ENCODE measurements around the gene UROS. TPM values are rescaled to one million over a fixed set of nuclear protein-coding genes. Genes with fewer than 3 reads are reported as not detected.

UROS gene
- total RNA-seq, 1 donor from 2014 or later: 67.2 TPM

GRCh38 chr10:125768219-125768855 lies 54.7 kb downstream of the UROS start:
- DNase-seq (ENCODE audit: low read depth, low spot score): no peak

- no peak for DNase-seq (ENCODE audit: low read depth, low spot score)
These were observed 56.5 kb downstream of the UROS start for GRCh38 chr10:125766511-125766910.

- no peak for DNase-seq (ENCODE audit: low read depth, low spot score)
These were observed 57.2 kb downstream of the UROS start for GRCh38 chr10:125765835-125766234.

- no peak for DNase-seq (ENCODE audit: low read depth, low spot score)
These were observed 60.1 kb downstream of the UROS start for GRCh38 chr10:125762692-125763648.

- no peak for DNase-seq (ENCODE audit: low read depth, low spot score)
These were observed 61.1 kb downstream of the UROS start for GRCh38 chr10:125761961-125762360.

GRCh38 chr10:125757742-125758141 lies 65.3 kb downstream of the UROS start:
- no peak for DNase-seq (ENCODE audit: low read depth, low spot score)

GRCh38 chr10:125756853-125757487 lies 66.1 kb downstream of the UROS start:
- no peak for DNase-seq (ENCODE audit: low read depth, low spot score)

GRCh38 chr10:125756196-125756595 lies 66.9 kb downstream of the UROS start:
- no peak for DNase-seq (ENCODE audit: low read depth, low spot score)

- no peak for DNase-seq (ENCODE audit: low read depth, low spot score)
These were observed 75.6 kb downstream of the UROS start for GRCh38 chr10:125747417-125747816.

- DNase-seq (ENCODE audit: low read depth, low spot score): no peak
These were observed 78.1 kb downstream of the UROS start for GRCh38 chr10:125744909-125745308.

- no peak for DNase-seq (ENCODE audit: low read depth, low spot score)
These were observed 80.6 kb downstream of the UROS start for GRCh38 chr10:125742465-125742864.

- DNase-seq (ENCODE audit: low read depth, low spot score): no peak
These were observed 82.9 kb downstream of the UROS start for GRCh38 chr10:125739994-125740679.

Other genes with a start within 250 kb of the UROS start
- gene TEX36, start 140.1 kb downstream of the UROS start, total RNA-seq: not detected in 2 replicates
- 17.2 and 22.4 TPM in 2 replicates for gene EDRF1, start 103.5 kb downstream of the UROS start, total RNA-seq
- gene MMP21, start 47.4 kb downstream of the UROS start, total RNA-seq: 0.07 TPM in 1 of 2 replicates, not detected in the other
- 49.2 and 74.0 TPM in 2 replicates for gene BCCIP, start 288 bp upstream of the UROS start, total RNA-seq
- gene DHX32, start 58.0 kb upstream of the UROS start, total RNA-seq: 33.5 and 37.4 TPM in 2 replicates
- 0.95 and 1.4 TPM in 2 replicates for gene FANK1, start 73.3 kb upstream of the UROS start, total RNA-seq

Measured in pulmonary artery endothelial cell (primary cell).